LNCAP (cell line): ENCODE data around the gene FLRT1.

Experiments
- TF ChIP-seq, protein P1 (sequence below): fragments of 450-650 bp; IDR thresholded peaks from 2 replicates; pipeline ENCODE4 v1.5.1; 2017; ENCODE audit warnings: mild to moderate bottlenecking

FLRT1 gene

DNA sequence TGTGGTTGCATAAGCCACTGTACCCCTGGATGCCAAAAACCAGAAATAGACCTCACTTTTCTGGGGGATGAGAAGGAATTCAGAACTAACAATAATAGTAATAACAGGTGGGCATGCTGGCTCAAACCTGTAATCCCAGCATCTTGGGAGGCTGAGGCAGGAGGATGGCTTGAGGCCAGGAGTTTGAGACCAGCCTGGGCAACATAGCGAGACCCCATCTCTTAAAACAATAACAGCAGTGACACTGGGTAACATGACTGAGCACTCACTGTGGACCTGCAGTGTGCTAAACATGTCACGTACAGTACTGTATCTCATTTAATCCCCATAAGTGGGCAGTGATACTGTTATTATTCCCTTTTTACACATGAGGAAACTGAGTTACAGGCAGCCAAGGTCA is 10.0 kb downstream of the FLRT1 start:
- TF ChIP-seq, protein P1, sequence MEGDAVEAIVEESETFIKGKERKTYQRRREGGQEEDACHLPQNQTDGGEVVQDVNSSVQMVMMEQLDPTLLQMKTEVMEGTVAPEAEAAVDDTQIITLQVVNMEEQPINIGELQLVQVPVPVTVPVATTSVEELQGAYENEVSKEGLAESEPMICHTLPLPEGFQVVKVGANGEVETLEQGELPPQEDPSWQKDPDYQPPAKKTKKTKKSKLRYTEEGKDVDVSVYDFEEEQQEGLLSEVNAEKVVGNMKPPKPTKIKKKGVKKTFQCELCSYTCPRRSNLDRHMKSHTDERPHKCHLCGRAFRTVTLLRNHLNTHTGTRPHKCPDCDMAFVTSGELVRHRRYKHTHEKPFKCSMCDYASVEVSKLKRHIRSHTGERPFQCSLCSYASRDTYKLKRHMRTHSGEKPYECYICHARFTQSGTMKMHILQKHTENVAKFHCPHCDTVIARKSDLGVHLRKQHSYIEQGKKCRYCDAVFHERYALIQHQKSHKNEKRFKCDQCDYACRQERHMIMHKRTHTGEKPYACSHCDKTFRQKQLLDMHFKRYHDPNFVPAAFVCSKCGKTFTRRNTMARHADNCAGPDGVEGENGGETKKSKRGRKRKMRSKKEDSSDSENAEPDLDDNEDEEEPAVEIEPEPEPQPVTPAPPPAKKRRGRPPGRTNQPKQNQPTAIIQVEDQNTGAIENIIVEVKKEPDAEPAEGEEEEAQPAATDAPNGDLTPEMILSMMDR = no peak

DNA sequence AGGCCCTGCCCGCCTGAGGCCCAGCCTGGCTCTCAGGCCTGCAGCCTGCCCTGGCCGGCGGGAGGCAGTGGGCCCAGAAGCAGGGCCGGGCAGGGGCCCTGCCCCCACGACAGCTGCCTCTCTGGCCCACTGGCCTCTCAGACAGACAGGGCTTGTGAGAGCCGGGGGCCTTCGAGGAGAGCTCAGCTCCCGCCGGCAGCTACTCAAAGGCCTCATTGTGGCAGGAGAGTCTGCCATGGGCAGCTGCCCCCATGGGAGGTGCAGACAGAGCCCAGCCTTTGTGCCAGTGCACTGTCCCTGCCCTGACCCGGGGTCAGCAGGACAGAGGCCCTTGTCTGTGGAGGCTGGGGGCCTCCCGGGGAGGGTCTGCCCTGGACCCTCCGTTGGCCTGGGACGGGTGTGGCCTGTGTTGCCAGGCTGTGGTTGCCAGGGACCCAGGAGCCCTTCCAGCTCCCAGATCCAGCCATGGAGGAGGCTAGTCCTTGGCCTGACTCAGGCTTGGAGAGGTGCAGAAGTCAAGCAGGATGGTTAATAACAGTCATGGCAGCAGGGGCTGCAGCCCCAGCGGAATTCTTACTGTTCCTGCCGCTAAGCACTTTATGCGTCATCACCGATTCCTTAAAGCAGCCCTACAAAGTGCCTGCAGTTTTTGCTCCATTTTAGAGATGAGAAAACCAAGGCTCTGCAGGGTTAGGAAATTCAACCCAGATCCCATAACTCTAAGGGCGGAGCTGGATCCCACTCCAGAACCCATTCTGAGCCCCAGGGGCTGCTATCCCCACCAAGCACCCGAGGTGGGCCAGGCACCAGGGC is 12.5 kb downstream of the FLRT1 start:
- TF ChIP-seq, protein P1 = no peak

DNA sequence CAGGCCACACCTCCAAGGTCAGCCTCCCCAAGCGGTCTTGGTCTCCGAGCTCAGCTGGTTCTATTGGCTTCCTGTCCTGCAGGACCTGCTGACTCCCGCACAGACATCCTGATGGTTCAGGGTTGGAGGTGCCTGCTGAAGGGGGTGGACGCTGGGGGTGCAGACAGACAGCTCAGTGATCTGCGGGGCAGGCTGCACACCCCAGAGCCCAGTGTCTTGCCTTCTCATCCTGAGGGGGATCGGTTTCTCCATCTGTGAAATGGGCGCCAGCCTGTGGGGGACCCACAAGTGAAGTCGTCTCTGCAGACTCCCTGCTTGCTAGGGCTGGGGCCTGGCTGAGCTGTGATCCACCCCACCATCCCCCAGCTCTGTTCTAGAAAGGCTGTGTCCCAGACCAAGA is 13.8 kb downstream of the FLRT1 start:
- TF ChIP-seq, protein P1 = no peak

DNA sequence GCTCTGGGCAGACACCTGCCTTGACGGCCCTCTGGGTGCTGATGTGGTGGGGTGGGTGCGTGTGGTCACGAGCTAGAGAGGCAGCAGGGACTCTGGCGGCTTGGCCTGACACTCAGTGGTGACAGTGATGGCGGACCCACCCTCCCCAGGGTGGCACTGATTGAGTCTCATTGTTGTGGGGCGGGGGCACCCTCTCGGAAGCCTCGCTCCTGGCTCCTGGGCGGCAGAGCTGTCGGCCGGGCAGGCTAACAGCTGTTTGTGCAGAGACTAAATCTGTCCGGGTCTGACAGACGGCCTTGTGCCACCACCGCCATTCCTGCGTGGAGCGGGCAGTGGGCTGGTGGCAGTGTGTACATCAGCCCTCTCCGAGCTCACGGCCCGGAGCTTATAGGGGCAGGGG is 15.6 kb downstream of the FLRT1 start:
- TF ChIP-seq, protein P1 = no peak

DNA sequence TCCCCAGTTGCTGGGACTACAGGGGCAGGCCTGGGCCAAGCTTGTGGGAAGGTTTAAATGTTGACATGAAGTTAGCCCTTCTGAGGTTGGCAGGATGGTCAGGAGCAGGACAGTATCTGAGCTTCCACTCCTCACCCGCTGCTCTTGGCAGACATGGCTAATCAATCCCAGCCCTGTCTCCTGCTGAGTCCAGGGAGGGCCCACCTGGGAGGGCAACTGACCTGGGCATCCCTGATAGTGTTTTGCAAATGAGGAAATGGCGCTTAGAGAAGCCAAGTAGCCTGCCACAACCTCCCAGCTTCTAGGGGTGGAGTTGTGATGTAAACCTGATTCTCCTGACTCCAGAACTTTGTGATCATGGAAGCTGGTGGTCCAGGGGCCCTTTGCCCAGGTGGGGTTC is 16.7 kb downstream of the FLRT1 start:
- TF ChIP-seq, protein P1 = no peak

DNA sequence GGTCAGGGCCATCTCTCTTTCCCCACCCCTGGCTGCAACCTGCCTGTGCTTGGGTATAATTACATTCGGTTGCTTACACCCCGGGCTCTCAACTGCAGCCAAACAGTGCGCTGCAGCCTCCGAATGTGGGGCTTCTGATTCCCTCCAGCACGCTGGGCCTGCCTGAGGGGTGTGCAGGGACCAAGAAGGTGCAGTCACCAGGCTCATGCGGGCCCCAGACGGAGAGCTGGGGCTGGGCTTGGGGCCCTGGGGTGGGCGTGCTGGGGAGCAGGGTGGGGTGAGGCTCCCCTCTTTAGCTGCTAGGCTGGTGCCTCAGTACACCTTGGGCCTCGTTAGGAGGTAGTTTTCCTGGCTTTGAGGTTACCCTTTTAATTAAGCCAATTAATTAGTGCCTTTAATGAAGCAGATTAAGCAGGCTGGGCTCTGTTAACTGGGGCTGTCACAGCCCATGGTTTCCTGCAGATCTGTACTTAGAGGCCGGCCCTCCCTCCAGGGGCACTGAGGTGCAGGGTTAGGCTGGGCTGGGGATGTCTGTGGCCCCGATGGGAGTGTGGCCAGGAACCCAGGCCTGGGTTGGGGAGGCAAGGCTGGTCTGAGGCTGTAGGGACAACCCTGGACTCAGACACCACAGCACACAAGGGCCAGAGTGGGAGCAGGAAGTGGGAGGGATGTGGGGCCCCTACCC is 17.3 kb downstream of the FLRT1 start:
- TF ChIP-seq, protein P1 = no peak

DNA sequence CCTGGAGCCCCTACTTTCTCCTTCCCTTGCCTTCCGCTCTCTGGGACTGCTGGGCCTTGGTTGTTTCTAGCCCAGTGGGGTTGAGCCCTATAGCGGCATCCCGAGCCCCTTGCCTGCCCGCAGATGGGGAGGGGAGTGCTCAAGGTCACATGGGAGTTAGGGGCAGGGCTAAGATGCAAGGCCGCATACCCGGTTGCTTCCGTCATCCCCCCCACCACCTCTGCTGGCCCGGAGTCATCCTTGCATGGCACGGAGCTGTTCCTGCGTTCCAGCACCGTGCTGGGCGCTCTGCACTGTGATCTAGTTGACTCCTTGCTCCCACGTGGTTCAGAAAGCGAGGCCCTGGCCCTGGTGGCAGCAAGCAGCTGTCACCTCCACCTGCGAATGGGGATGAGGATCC is 18.0 kb downstream of the FLRT1 start:
- TF ChIP-seq, protein P1 = no peak
